GM19240 (cell line): ENCODE measurements around the gene SYN1.
"Not testable (repeated sequence)": the region's sequence is repeated elsewhere in the genome, so short reads cannot be mapped to it uniquely, and the experiment has no call there.

ENCODE experiments used
- DNase-seq: peaks from one replicate; pipeline ENCODE4 v3.0.0; 2011; ENCODE audit warnings: low spot score; ENCODE audit not compliant: insufficient read length

Gene SYN1

GRCh38 chrX:47619486-47620302, at the start of gene SYN1:
Gene SYN1, minus strand, starts transcription at chrX:47619857. Its CDS starts 129 bp downstream, at chrX:47619728.
- peak; percentile 76 for DNase-seq

GRCh38 chrX:47665797-47666196, 46.1 kb upstream of the SYN1 start:
- DNase-seq = not testable (repeated sequence)

- DNase-seq = no peak
Measured at GRCh38 chrX:47664737-47665136, 45.1 kb upstream of the SYN1 start.

GRCh38 chrX:47662144-47662657, 42.5 kb upstream of the SYN1 start:
- DNase-seq = no peak

GRCh38 chrX:47661539-47661938, 41.9 kb upstream of the SYN1 start:
- no peak for DNase-seq

- no peak for DNase-seq
Measured at GRCh38 chrX:47659421-47659726, 39.7 kb upstream of the SYN1 start.

GRCh38 chrX:47658684-47659420, 39.2 kb upstream of the SYN1 start, which contains the start of gene UXT:
Gene UXT, minus strand, starts transcription at chrX:47659180. Its CDS starts 253 bp downstream, at chrX:47658927.
- peak; percentile 41 for DNase-seq

- DNase-seq = no peak
Measured at GRCh38 chrX:47658301-47658683, 38.6 kb upstream of the SYN1 start.

- no peak for DNase-seq
Measured at GRCh38 chrX:47651043-47651905, 31.6 kb upstream of the SYN1 start.

GRCh38 chrX:47650164-47651042, 30.7 kb upstream of the SYN1 start, which contains the start of gene ELK1:
Gene ELK1, minus strand, starts transcription at chrX:47650563. Its CDS starts 9,122 bp downstream, at chrX:47641441.
- DNase-seq = peak; percentile 42

- no peak for DNase-seq
Measured at GRCh38 chrX:47649781-47650163, 30.1 kb upstream of the SYN1 start.

GRCh38 chrX:47649271-47649670, 29.6 kb upstream of the SYN1 start:
- DNase-seq = no peak

- no peak for DNase-seq
Measured at GRCh38 chrX:47648376-47648775, 28.7 kb upstream of the SYN1 start.

- no peak for DNase-seq
Measured at GRCh38 chrX:47646636-47647035, 27.0 kb upstream of the SYN1 start.

- no peak for DNase-seq
Measured at GRCh38 chrX:47645530-47645929, 25.9 kb upstream of the SYN1 start.

- no peak for DNase-seq
Measured at GRCh38 chrX:47644557-47645091, 25.0 kb upstream of the SYN1 start.

- DNase-seq = no peak
Measured at GRCh38 chrX:47643926-47644325, 24.3 kb upstream of the SYN1 start.

- DNase-seq = no peak
Measured at GRCh38 chrX:47638816-47639215, 19.2 kb upstream of the SYN1 start.

GRCh38 chrX:47637546-47638195, 18.0 kb upstream of the SYN1 start:
- DNase-seq = no peak
